Cardiac muscle cell (in vitro differentiated cells and primary cell): ENCODE data around the gene DPYSL4. TPM values are rescaled to one million over a fixed set of nuclear protein-coding genes. Genes with fewer than 3 reads are reported as not detected.

Experiments used
- DNase-seq, 2 donors: peaks; one replicate each; pipeline versions ENCODE4 v3.0.0 to v3.0.0-alpha.2; 2010 to 2017; ENCODE audit warnings: low read depth in 1 of 2, low spot score in 1 of 2
- H3K27ac ChIP-seq: fragments of 200-600 bp; sonication (generic); 2 replicates; pipeline ENCODE4 v1.5.1; 2016
- H3K27me3 ChIP-seq: fragments of 200-600 bp; sonication (generic); 2 replicates; pipeline ENCODE4 v1.6.0; 2016; ENCODE audit warnings: control low read depth
- H3K36me3 ChIP-seq: fragments of 200-600 bp; sonication (generic); 2 replicates; pipeline ENCODE4 v1.5.1; 2016; ENCODE audit warnings: control low read depth
- H3K4me1 ChIP-seq: fragments of 200-600 bp; sonication (generic); 2 replicates; pipeline ENCODE4 v1.8.1; 2017; ENCODE audit warnings: low read depth, mild to moderate bottlenecking, mixed run types
- H3K4me3 ChIP-seq: fragments of 200-600 bp; sonication (generic); 2 replicates; pipeline ENCODE4 v1.5.1; 2016; ENCODE audit warnings: mild to moderate bottlenecking
- H3K9me3 ChIP-seq: fragments of 200-600 bp; sonication (generic); 2 replicates; pipeline ENCODE4 v1.5.1; 2017; ENCODE audit warnings: low read depth, mild to moderate bottlenecking, control low read depth
- CTCF ChIP-seq: IDR thresholded peaks from 2 replicates; pipeline ENCODE4 v1.5.1; 2012; ENCODE audit warnings: low read depth, mild to moderate bottlenecking, low read length
- polyA plus RNA-seq: library from polyadenylated mRNA; unstranded; fragments of >200 nt; fragmentation: Nextera tagmentation; extraction: Ambion mirVana; gene quantifications from 2 replicates; pipeline ENCODE4 v1.2.1, GENCODE V29; 2016
- total RNA-seq: library from RNA; depleted of rRNA; stranded (reverse); fragments of >200 nt; gene quantifications from 2 replicates; pipeline ENCODE4 v1.2.3, GENCODE V29; 2016

DPYSL4 gene
- total and polyA plus RNA-seq, 2 experiments from 2014 or later = 12.5 to 30.3 TPM

GRCh38 chr10:132207536-132208461, 21.1 kb downstream of the DPYSL4 start:
- H3K4me1 ChIP-seq = peaks cover 4% of the 10 kb centered on the region
- DNase-seq = no peak

GRCh38 chr10:132208462-132209050, 21.8 kb downstream of the DPYSL4 start:
- Histone ChIP-seq H3K36me3 (no peaks in the 10 kb centered on the region), H3K27ac (no peak overlapping the region), H3K9me3 (no peaks in the 10 kb centered on the region), H3K4me3 (no peak overlapping the region), H3K4me1 (peaks cover 4% of the 10 kb centered on the region), H3K27me3 (no peaks in the 10 kb centered on the region)
- no peak for DNase-seq
- no peak for TF ChIP-seq CTCF

More at GRCh38 chr10:132207536-132208461, 21.1 kb downstream of the DPYSL4 start:
- no peaks in the 10 kb centered on the region for H3K36me3 ChIP-seq
- H3K4me3 ChIP-seq = no peak overlapping the region
- H3K9me3 ChIP-seq = no peaks in the 10 kb centered on the region
- H3K27ac ChIP-seq = no peak overlapping the region
- TF ChIP-seq CTCF = no peak
- no peaks in the 10 kb centered on the region for H3K27me3 ChIP-seq

GRCh38 chr10:132209130-132209529, 22.4 kb downstream of the DPYSL4 start:
- Histone ChIP-seq H3K4me1 (peaks cover 4% of the 10 kb centered on the region), H3K9me3 (no peaks in the 10 kb centered on the region), H3K4me3 (no peak overlapping the region), H3K27ac (no peak overlapping the region), H3K27me3 (no peaks in the 10 kb centered on the region), H3K36me3 (no peaks in the 10 kb centered on the region)
- TF ChIP-seq CTCF = no peak
- DNase-seq = no peak

- no peak overlapping the region for H3K27ac ChIP-seq
- H3K4me3 ChIP-seq = no peak overlapping the region
- no peaks in the 10 kb centered on the region for H3K27me3 ChIP-seq
- no peak for TF ChIP-seq CTCF
- no peak for DNase-seq
- peaks cover 4% of the 10 kb centered on the region for H3K4me1 ChIP-seq
- no peaks in the 10 kb centered on the region for H3K9me3 ChIP-seq
- H3K36me3 ChIP-seq = no peaks in the 10 kb centered on the region
Measured at GRCh38 chr10:132209978-132210530, 23.3 kb downstream of the DPYSL4 start.

GRCh38 chr10:132210766-132211165, 24.0 kb downstream of the DPYSL4 start:
- no peak overlapping the region for H3K27ac ChIP-seq
- no peak for TF ChIP-seq CTCF
- H3K4me1 ChIP-seq = peaks cover 4% of the 10 kb centered on the region
- DNase-seq = no peak
- H3K9me3 ChIP-seq = no peaks in the 10 kb centered on the region
- H3K36me3 ChIP-seq = no peaks in the 10 kb centered on the region
- no peaks in the 10 kb centered on the region for H3K27me3 ChIP-seq
- no peak overlapping the region for H3K4me3 ChIP-seq
